Pancreas (tissue), 10 donors: Measurements from ENCODE around the gene IFTAP. TPM values are rescaled to one million over a fixed set of nuclear protein-coding genes. Genes with fewer than 3 reads are reported as not detected.

Experiments used
- ATAC-seq, 4 donors: fragments of 200-7000 bp; cut with Tn5 transposase; one replicate each; pipeline versions ENCODE4 v1.8.0 to v1.9.1; 2020; ENCODE audit warnings: mild to moderate bottlenecking in 4 of 4, moderate library complexity in 4 of 4
- DNase-seq, 6 donors: peaks; one replicate each; pipeline ENCODE4 v3.0.0-alpha.2; 2020
- FAIRE-seq: peaks from 2 replicates; lab custom pipeline; 2012; peaks lifted over from hg19 to GRCh38; lab: Jason Lieb, UNC
- H3K27ac ChIP-seq, 4 donors: fragments of 200-600 bp; sonication (generic); 1 replicate in 3 of 4; 2 replicates in 1 of 4; pipeline versions ENCODE4 v1.5.0 to v1.8.0; 2020
- H3K27me3 ChIP-seq, 4 donors: fragments of 200-600 bp; one replicate each; pipeline ENCODE4 v1.8.0; 2021
- H3K36me3 ChIP-seq, 3 donors: fragments of 200-600 bp; sonication (generic) in 1 of 3; one replicate each; pipeline versions ENCODE4 v1.5.0 to v1.8.0; 2020 to 2021
- H3K4me1 ChIP-seq, 3 donors: fragments of 200-600 bp; one replicate each; pipeline ENCODE4 v1.8.0; 2021
- H3K4me3 ChIP-seq, 4 donors: fragments of 200-600 bp; sonication (generic) in 2 of 4; one replicate each; pipeline versions ENCODE4 v1.5.0 to v1.8.0; 2020 to 2021
- H3K9me3 ChIP-seq, 4 donors: fragments of 200-600 bp; one replicate each; pipeline ENCODE4 v1.8.0; 2021
- CTCF ChIP-seq, 4 donors: fragments of 200-600 bp; sonication (generic) in 3 of 4; IDR thresholded peaks; one replicate each; pipeline versions ENCODE4 v1.5.0 to v1.8.0; 2021; ENCODE audit warnings: antibody characterized with exemption in 4 of 4
- WGBS, 2 donors: extraction: QIAGEN DNeasy Blood & Tissue Kit; methylation state at CpG; one replicate each; pipeline ENCODE4 v1.1.7; 2013; 5-methylcytosine and 5-hydroxymethylcytosine counted together
- intact Hi-C, 3 donors: fragments of 100-400 bp; cut with DNase I; formaldehyde crosslinking; loops; one replicate each; pipeline versions ENCODE4 v1.11.1 to v1.14.2; 2022
- polyA plus RNA-seq, 2 donors: library from polyadenylated mRNA; stranded (reverse); fragments of 200-250 nt; gene quantifications; one replicate each; pipeline ENCODE4 v1.2.3, GENCODE V29; 2013
- total RNA-seq, 6 donors: library from RNA; stranded (reverse); fragmentation: NEBNext Ultra II Directional in 4 of 6; extraction: Animal tissue kit (Norgen Biotek cat#: 25700) in 4 of 6; gene quantifications; one replicate each; pipeline versions ENCODE4 v1.2.1 to v1.2.4, GENCODE V29; 2021 to 2023
- donor health status: healthy with polysubstance abuse.
- donor health status: DM: no; HTN: no; CAD: no; lungs with moderate emphysema.
- donor health status: DM: no; HTN: no; CAD: no.
- donor health status: control.
- donor health status: control.
- donor health status: Bipolar disorder and iron deficiency.
- donor health status: DM: yes; HTN: yes; CAD: no.
- donor health status: DM: no; HTN: no; CAD: no.
- donor health status: DM: no; HTN: no; CAD: no.
- donor health status: DM: yes; HTN: yes; CAD: no.

The IFTAP gene
- total and polyA plus RNA-seq, 8 donors, result 4.2 to 14.4 (median 7.8) TPM

GRCh38 chr11:36591433-36591832 lies 2.9 kb upstream of the IFTAP start:
- TF ChIP-seq CTCF (IDR thresholded peaks at IDR 0.05), result no peak
- FAIRE-seq, result no peak
- Histone ChIP-seq H3K27me3 (peaks cover 0 to 11% (median 3%) of the 10 kb centered on the region in 4 donors), H3K9me3 (no peaks in the 10 kb centered on the region), H3K36me3 (no peaks in the 10 kb centered on the region), H3K4me3 (no peak overlapping the region), H3K4me1 (peaks cover 0 to 9% (median 7%) of the 10 kb centered on the region in 3 donors), H3K27ac (no peak overlapping the region)
- WGBS, 2 donors, result 25 to 42% methylated on average over 1 of the region's 1 CpG
- intact Hi-C loops, result no loop called here
- DNase-seq, result no peak
- ATAC-seq, result no peak

GRCh38 chr11:36596880-36597279 lies 2.6 kb downstream of the IFTAP start:
- ATAC-seq (no peak), DNase-seq (no peak), FAIRE-seq (no peak)
- Histone ChIP-seq H3K9me3 (no peaks in the 10 kb centered on the region), H3K4me3 (no peak overlapping the region), H3K36me3 (no peaks in the 10 kb centered on the region), H3K4me1 (peaks cover 0 to 9% (median 7%) of the 10 kb centered on the region in 3 donors), H3K27me3 (peaks cover 0 to 10% (median 0%) of the 10 kb centered on the region in 4 donors), H3K27ac (no peak overlapping the region)
- intact Hi-C loops, result no loop called here
- TF ChIP-seq CTCF (IDR thresholded peaks at IDR 0.05), result no peak

GRCh38 chr11:36598051-36598450 lies 3.7 kb downstream of the IFTAP start, which contains the start of gene RAG2:
TSS of gene RAG2 (minus strand) at chr11:36598236. CDS start at chr11:36594168, 4,068 bp downstream.
- no peak for FAIRE-seq
- intact Hi-C loops, result no loop called here
- no peak for ATAC-seq
- peaks cover 0 to 9% (median 7%) of the 10 kb centered on the region in 3 donors for H3K4me1 ChIP-seq
- no peak within 1 kb of the TSS for H3K4me3 ChIP-seq
- TF ChIP-seq CTCF (IDR thresholded peaks at IDR 0.05), result no peak
- H3K27me3 ChIP-seq, result no peaks in the 10 kb centered on the region
- WGBS, 2 donors, result 73 to 83% methylated on average over 2 of the region's 2 CpGs
- no peak within 1 kb of the TSS for H3K27ac ChIP-seq
- no peaks in the 10 kb centered on the region for H3K9me3 ChIP-seq
- H3K36me3 ChIP-seq, result no peaks in the 10 kb centered on the region
- DNase-seq, result no peak

GRCh38 chr11:36600180-36600579 lies 5.9 kb downstream of the IFTAP start:
- H3K9me3 ChIP-seq, result no peaks in the 10 kb centered on the region
- WGBS, 2 donors, result 92 to 94% methylated on average over 7 of the region's 7 CpGs
- no peak overlapping the region for H3K27ac ChIP-seq
- ATAC-seq (no peak), DNase-seq (no peak), FAIRE-seq (no peak)
- no peaks in the 10 kb centered on the region for H3K27me3 ChIP-seq
- intact Hi-C loops, result no loop called here
- no peak for TF ChIP-seq CTCF (IDR thresholded peaks at IDR 0.05)
- H3K4me3 ChIP-seq, result no peak overlapping the region
- peaks cover 0 to 6% (median 4%) of the 10 kb centered on the region in 3 donors for H3K4me1 ChIP-seq
- H3K36me3 ChIP-seq, result no peaks in the 10 kb centered on the region

- WGBS, 2 donors, result 77 to 80% methylated on average over 2 of the region's 2 CpGs
Measured at GRCh38 chr11:36601155-36601554, 6.9 kb downstream of the IFTAP start.

More at GRCh38 chr11:36601155-36601554, 6.9 kb downstream of the IFTAP start:
- FAIRE-seq, result no peak
- Histone ChIP-seq H3K4me3 (no peak overlapping the region), H3K36me3 (no peaks in the 10 kb centered on the region), H3K27me3 (no peaks in the 10 kb centered on the region), H3K27ac (no peak overlapping the region), H3K9me3 (no peaks in the 10 kb centered on the region), H3K4me1 (no peaks in the 10 kb centered on the region)
- no peak for ATAC-seq
- no peak for DNase-seq
- TF ChIP-seq CTCF (IDR thresholded peaks at IDR 0.05), result no peak
- intact Hi-C loops, result no loop called here
